Fibroblast of skin of right quadriceps (primary cell): ENCODE data around the gene BCAR1.
"Not testable (repeated sequence)": the region's sequence is repeated elsewhere in the genome, so short reads cannot be mapped to it uniquely, and the experiment has no call there.

Experiments
- DNase-seq: peaks from one replicate; pipeline ENCODE4 v3.0.0-alpha.2; 2013

BCAR1 gene

DNA sequence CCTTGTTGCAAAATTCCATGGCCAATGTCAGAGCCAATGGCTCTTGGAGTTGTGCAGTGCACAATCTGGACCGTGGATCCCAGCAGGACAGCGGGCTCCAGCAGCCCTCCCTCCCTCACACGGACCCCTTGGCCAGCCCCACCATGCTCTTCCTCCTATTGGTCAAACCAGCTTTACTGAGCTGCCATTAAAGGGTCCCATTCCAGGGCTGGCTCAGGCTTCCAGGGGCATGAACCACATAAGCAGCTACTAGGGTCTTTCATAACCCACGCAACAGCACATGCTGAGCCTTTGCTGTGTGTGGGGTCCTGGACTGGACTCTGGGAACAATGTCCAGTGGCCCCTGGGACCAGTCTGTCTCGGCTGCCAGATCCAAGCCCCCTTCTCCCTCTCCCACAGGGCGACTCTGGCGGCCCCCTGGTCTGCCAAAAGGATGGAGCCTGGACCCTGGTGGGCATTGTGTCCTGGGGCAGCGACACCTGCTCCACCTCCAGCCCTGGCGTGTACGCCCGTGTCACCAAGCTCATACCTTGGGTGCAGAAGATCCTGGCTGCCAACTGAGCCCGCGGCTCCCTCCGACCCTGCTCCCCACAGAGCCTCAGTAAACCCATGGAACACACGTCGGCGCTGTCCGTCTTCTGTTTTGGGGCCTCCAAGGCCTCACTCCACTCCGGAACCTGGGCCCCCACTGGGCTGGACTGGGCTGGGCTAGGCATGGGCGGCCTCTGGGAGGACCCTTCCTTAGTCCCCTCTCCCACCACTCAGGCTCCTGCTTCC is 26.9 kb downstream of the BCAR1 start:
- DNase-seq: no peak

DNA sequence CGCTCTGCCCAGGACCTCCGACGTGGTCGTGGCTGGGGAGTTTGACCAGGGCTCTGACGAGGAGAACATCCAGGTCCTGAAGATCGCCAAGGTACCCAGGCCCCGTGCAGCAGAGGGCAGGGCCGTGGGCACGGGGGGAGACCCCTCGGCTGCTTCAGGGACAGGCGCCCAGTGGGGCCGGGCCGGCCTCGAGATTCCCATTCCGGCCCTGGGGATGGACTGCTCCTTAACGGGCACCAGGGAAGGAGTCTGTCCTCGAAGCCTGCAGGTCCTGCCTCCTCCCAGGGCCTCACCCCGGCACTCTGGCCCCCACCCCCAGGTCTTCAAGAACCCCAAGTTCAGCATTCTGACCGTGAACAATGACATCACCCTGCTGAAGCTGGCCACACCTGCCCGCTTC is 28.3 kb downstream of the BCAR1 start:
- DNase-seq: not testable (repeated sequence)

- DNase-seq: no peak
These were observed 29.1 kb downstream of the BCAR1 start for GRCh38 chr16:75222271-75222783.

DNA sequence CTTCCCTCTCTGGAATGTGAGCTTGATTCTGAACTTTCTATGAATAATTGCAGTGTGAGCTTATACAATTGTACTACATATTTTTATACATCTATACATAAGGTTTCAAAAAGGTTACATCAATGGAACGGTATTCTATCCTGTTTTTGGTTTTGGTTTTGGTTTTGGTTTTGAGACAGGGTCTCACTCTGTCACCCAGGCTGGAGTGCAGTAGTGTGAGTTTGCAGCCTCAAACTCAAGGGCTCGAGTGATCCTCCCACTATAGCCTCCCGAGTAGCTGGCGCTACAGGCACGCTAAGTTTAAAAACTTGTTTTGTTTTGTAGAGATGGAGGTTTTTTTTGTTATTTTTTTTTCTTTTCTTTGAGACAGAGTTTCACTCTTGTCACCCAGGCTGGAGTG is 31.6 kb downstream of the BCAR1 start:
- no peak for DNase-seq

GRCh38 chr16:75219088-75219487 is 32.3 kb downstream of the BCAR1 start:
- DNase-seq: no peak

GRCh38 chr16:75218256-75219076 is 33.0 kb downstream of the BCAR1 start, which contains the start of gene CTRB1:
TSS of gene CTRB1 (plus strand) at chr16:75218988. CDS start at chr16:75219008, 20 bp downstream.
- no peak for DNase-seq

GRCh38 chr16:75217389-75217851 is 34.0 kb downstream of the BCAR1 start:
- no peak for DNase-seq

DNA sequence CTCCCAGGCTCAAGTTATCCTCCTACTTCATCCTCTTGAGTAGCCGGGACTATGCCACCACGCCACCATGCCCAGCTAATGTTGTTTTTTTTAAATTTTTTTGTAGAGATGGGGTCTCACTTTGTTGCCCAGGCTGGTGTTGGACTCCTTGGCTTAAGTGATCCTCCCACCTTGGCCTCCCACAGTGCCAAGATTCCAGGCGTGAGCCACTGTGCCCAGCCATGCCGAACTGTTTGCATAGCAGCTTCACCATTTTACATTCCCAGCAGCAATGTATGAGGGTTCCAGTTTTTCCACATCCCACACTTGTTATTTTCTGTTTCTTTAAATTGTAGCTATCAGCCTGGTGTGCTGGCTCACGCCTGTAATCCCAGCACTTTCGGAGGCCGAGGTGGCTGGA is 34.8 kb downstream of the BCAR1 start:
- DNase-seq: no peak

- DNase-seq: no peak
These were observed 35.3 kb downstream of the BCAR1 start for GRCh38 chr16:75216127-75216526.

DNA sequence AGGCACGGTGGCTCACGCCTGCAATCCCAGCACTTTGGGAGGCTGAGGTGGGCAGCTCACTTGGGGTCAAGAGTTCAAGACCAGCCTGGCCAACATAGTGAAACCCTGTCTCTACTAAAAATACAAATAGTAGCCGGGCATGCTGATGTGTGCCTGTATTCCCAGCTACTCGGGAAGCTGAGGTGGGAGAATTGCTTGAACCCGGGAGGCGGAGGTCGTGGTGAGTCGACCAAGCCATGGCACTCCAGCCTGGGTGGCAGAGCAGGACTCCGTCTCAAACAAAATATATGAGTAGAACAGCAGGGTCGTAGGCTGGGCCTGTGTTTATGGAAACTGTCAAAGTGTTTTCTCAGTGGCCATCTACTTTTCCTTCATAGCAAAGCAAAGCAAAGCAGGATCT is 40.1 kb downstream of the BCAR1 start:
- DNase-seq: not testable (repeated sequence)

GRCh38 chr16:75209944-75210343 is 41.5 kb downstream of the BCAR1 start:
- DNase-seq: no peak

- not testable (repeated sequence) for DNase-seq
These were observed 41.9 kb downstream of the BCAR1 start for GRCh38 chr16:75209514-75209913.

DNA sequence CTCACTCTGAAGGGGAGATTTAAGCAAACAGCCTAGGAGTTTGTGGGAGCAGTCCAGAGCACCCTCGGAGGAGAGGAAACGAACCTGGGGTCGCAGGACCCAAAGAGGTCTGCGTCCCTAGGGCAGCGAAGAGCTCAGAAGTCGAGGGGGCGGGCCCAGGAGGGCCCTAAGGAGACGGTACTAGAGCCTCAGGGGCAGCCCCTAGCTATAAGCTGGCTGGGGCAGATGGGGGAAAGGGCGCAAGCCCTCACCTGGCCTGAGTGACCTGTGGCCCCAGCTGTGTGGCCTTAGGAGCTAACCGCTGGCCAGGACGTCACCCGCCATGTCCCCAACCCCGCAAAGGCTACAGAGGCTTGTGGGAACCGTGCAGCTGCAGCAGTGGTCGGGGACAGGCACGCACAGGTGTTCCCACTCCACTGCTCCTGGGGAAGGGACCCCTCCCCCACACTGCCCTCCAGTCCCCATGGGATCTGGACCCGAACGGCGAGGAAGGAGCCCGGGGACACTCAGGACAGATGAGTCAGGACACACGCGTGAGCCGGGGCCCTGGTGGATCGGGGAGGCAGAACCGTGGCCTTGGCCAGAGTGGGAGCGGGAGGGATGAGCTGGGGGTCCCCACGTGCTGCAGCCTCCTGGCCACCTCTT is 42.4 kb downstream of the BCAR1 start:
- DNase-seq: no peak

GRCh38 chr16:75208242-75208825 is 43.1 kb downstream of the BCAR1 start:
- DNase-seq: no peak

- DNase-seq: no peak
These were observed 43.6 kb downstream of the BCAR1 start for GRCh38 chr16:75207831-75208230.

DNA sequence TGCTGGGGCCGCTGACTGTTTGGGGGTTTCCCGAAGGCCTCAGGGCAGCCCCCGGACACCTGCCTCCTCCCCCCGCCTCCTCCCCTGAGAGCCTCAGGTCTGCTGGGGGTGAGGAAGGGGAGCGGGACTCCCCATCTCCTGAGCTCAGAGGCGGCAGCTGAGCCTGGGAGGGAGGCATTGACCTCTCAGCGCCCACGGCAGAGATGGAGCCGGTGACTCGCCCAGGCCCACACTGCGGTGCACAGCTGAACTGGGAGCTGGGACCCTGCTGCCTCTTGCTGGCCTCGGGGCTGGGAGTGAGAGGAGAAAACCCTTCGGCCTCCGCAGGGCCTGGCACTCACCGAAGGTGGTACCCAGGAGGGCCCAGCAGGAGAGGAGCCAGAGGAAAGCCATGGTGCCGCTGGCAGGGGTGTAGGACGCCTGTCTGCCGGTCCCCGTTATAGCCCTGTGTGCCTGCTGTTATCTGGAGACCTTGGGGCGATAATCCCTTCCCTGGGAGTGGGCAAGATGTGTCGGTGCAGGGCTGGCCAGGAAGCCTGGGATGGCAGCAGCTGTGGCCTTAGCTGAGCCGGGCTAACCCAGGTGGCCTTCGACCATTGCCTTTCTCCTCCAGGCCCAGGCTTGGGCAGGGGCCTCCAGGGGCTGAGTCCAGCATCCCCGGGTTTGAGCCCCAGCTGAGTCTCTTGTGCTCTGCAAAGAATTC is 44.5 kb downstream of the BCAR1 start, which contains the start of gene CTRB2:
Gene CTRB2 (minus strand): TSS at position 413 of the 703 bp plus-strand sequence. CDS start 20 bp downstream, at position 393.
- DNase-seq: no peak

DNA sequence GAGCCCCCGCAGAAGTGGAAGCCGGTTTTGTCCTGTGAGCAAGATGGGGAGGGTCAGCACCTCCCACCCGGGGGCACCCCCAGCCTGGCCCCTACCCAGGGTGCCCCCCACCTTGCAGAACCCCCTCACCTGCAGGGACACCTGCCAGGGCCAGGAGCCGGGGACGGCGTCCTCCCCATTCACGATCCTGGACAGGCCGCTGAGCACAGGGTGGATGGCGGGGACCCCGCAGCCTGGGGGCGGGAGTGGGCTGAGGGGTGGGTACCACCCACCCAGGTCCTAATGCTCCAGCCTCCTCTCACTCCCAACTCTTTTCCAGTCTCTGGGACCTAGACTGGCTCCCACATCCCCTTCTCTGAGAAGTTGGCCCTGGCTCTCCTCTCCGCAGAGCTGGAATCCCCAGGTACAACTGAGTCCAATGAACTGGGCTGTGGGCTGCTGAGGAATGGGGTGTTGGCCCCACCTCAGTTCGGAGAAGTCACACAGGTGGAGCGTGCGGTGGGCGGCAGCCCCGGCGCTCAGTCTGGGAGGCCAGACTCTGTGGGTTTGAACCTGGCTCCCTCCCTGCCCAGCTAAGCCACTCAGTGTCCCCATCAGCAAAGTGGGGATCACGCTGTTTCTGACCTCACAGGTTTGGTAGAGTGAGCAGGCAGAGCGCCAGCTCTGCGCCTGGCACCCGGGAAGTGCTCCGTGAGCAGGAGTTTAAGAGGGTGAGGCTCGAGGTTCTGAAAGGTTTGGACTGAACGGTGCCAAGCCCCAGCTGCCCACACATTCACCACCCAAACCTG is 45.3 kb downstream of the BCAR1 start:
- DNase-seq: not testable (repeated sequence)

GRCh38 chr16:75205438-75205837 is 46.0 kb downstream of the BCAR1 start:
- DNase-seq: not testable (repeated sequence)

DNA sequence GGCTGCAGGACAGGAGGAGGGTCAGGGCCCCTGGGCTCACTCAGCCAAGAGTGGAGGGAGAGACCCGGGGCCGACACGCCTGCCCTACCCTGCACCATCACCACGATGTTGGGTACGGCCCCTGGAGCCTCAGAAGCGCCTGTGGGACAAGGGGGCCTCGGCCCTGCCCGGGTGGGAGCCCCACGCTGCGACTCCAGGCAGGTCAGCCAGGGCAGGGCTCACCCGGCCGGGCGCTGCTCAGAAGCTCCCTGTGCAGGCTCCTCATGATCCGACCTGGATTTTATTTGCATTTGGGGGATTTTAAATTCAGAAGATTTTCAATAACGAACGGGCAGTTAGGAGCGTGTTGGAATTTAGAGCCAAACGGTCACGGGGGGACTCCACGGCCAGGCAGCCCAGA is 46.5 kb downstream of the BCAR1 start:
- DNase-seq: not testable (repeated sequence)

- no peak for DNase-seq
These were observed 47.0 kb downstream of the BCAR1 start for GRCh38 chr16:75204410-75204758.
